ENCODE data around the gene FIBIN. TPM values are rescaled to one million over a fixed set of nuclear protein-coding genes. Genes with fewer than 3 reads are reported as not detected.

Gene FIBIN
- not detected for total RNA-seq

- ChIA-PET POLR2A (no interaction called here), CTCF (no interaction called here)
- H3K27me3 Mint-ChIP-seq = no peaks in the 10 kb centered on the region
- H3K36me3 Mint-ChIP-seq (ENCODE audit: low read depth) = no peaks in the 10 kb centered on the region
- H3K9me3 Mint-ChIP-seq = no peaks in the 10 kb centered on the region
- no peaks in the 10 kb centered on the region for H3K4me1 Mint-ChIP-seq
- no peak within 1 kb of the TSS for H3K27ac Mint-ChIP-seq
- no peak within 1 kb of the TSS for H3K4me3 Mint-ChIP-seq
- DNase-seq = no peak
These were observed at the start of gene FIBIN for GRCh38 chr11:26993965-26994457. Gene FIBIN (plus strand): TSS chr11:26994112. CDS start chr11:26994527, 415 bp downstream.

GRCh38 chr11:26944866-26945664 is 48.8 kb upstream of the FIBIN start:
- POLR2A ChIA-PET = no interaction called here
- H3K4me1 Mint-ChIP-seq = no peaks in the 10 kb centered on the region
- H3K4me3 Mint-ChIP-seq = no peak overlapping the region
- CTCF ChIA-PET = interaction anchor here (0.5 kb wide), 1 partner anchor 497 kb away, joined by 3 read pairs; no protein-coding TSS in a partner anchor
- no peaks in the 10 kb centered on the region for H3K27me3 Mint-ChIP-seq
- no peak overlapping the region for H3K27ac Mint-ChIP-seq
- no peak for DNase-seq
- no peaks in the 10 kb centered on the region for H3K36me3 Mint-ChIP-seq (ENCODE audit: low read depth)
- peaks cover 12% of the 10 kb centered on the region for H3K9me3 Mint-ChIP-seq

GRCh38 chr11:26946257-26946716 is 47.6 kb upstream of the FIBIN start:
- no peaks in the 10 kb centered on the region for H3K27me3 Mint-ChIP-seq
- peaks cover 10% of the 10 kb centered on the region for H3K9me3 Mint-ChIP-seq
- H3K36me3 Mint-ChIP-seq (ENCODE audit: low read depth) = no peaks in the 10 kb centered on the region
- DNase-seq = no peak
- no peak overlapping the region for H3K4me3 Mint-ChIP-seq
- H3K27ac Mint-ChIP-seq = no peak overlapping the region
- no peaks in the 10 kb centered on the region for H3K4me1 Mint-ChIP-seq
- CTCF ChIA-PET = no interaction called here
- POLR2A ChIA-PET = no interaction called here

- no peak overlapping the region for H3K4me3 Mint-ChIP-seq
- no peak overlapping the region for H3K27ac Mint-ChIP-seq
- CTCF ChIA-PET = no interaction called here
- H3K4me1 Mint-ChIP-seq = no peaks in the 10 kb centered on the region
- H3K36me3 Mint-ChIP-seq (ENCODE audit: low read depth) = no peaks in the 10 kb centered on the region
- DNase-seq = no peak
- no peaks in the 10 kb centered on the region for H3K27me3 Mint-ChIP-seq
- POLR2A ChIA-PET = no interaction called here
- peaks cover 4% of the 10 kb centered on the region for H3K9me3 Mint-ChIP-seq
These were observed 46.5 kb upstream of the FIBIN start for GRCh38 chr11:26947379-26947844.

- Mint-ChIP-seq H3K9me3 (peaks cover 7% of the 10 kb centered on the region), H3K4me1 (no peaks in the 10 kb centered on the region), H3K4me3 (no peak overlapping the region), H3K36me3 (ENCODE audit: low read depth) (no peaks in the 10 kb centered on the region), H3K27ac (no peak overlapping the region), H3K27me3 (no peaks in the 10 kb centered on the region)
- ChIA-PET POLR2A (no interaction called here), CTCF (no interaction called here)
- DNase-seq = no peak
These were observed 45.8 kb upstream of the FIBIN start for GRCh38 chr11:26947904-26948639.

- no peak overlapping the region for H3K27ac Mint-ChIP-seq
- H3K36me3 Mint-ChIP-seq (ENCODE audit: low read depth) = no peaks in the 10 kb centered on the region
- H3K27me3 Mint-ChIP-seq = no peaks in the 10 kb centered on the region
- no peak overlapping the region for H3K4me3 Mint-ChIP-seq
- no peak for DNase-seq
- no peaks in the 10 kb centered on the region for H3K4me1 Mint-ChIP-seq
- CTCF ChIA-PET = no interaction called here
- peaks cover 7% of the 10 kb centered on the region for H3K9me3 Mint-ChIP-seq
- POLR2A ChIA-PET = no interaction called here
These were observed 45.0 kb upstream of the FIBIN start for GRCh38 chr11:26948881-26949280.

- H3K27me3 Mint-ChIP-seq = no peaks in the 10 kb centered on the region
- no peak overlapping the region for H3K4me3 Mint-ChIP-seq
- no peak overlapping the region for H3K27ac Mint-ChIP-seq
- ChIA-PET CTCF (no interaction called here), POLR2A (no interaction called here)
- H3K4me1 Mint-ChIP-seq = no peaks in the 10 kb centered on the region
- H3K9me3 Mint-ChIP-seq = peaks cover 10% of the 10 kb centered on the region
- no peak for DNase-seq
- H3K36me3 Mint-ChIP-seq (ENCODE audit: low read depth) = no peaks in the 10 kb centered on the region
These were observed 44.1 kb upstream of the FIBIN start for GRCh38 chr11:26949846-26950245.

GRCh38 chr11:26950260-26950719 is 43.6 kb upstream of the FIBIN start:
- Mint-ChIP-seq H3K27ac (no peak overlapping the region), H3K4me3 (no peak overlapping the region), H3K36me3 (ENCODE audit: low read depth) (no peaks in the 10 kb centered on the region), H3K27me3 (no peaks in the 10 kb centered on the region), H3K4me1 (no peaks in the 10 kb centered on the region), H3K9me3 (peaks cover 10% of the 10 kb centered on the region)
- no peak for DNase-seq
- POLR2A ChIA-PET = no interaction called here
- CTCF ChIA-PET = no interaction called here

GRCh38 chr11:26951809-26952515 is 42.0 kb upstream of the FIBIN start:
- POLR2A ChIA-PET = no interaction called here
- no peaks in the 10 kb centered on the region for H3K4me1 Mint-ChIP-seq
- no peaks in the 10 kb centered on the region for H3K27me3 Mint-ChIP-seq
- DNase-seq = no peak
- H3K36me3 Mint-ChIP-seq (ENCODE audit: low read depth) = no peaks in the 10 kb centered on the region
- CTCF ChIA-PET = no interaction called here
- no peak overlapping the region for H3K27ac Mint-ChIP-seq
- peaks cover 10% of the 10 kb centered on the region for H3K9me3 Mint-ChIP-seq
- H3K4me3 Mint-ChIP-seq = no peak overlapping the region

GRCh38 chr11:26953770-26954392 is 40.0 kb upstream of the FIBIN start:
- no peaks in the 10 kb centered on the region for H3K36me3 Mint-ChIP-seq (ENCODE audit: low read depth)
- no peak overlapping the region for H3K27ac Mint-ChIP-seq
- no peak for DNase-seq
- ChIA-PET POLR2A (no interaction called here), CTCF (no interaction called here)
- no peaks in the 10 kb centered on the region for H3K27me3 Mint-ChIP-seq
- H3K4me3 Mint-ChIP-seq = no peak overlapping the region
- H3K9me3 Mint-ChIP-seq = peaks cover 13% of the 10 kb centered on the region
- no peaks in the 10 kb centered on the region for H3K4me1 Mint-ChIP-seq

- H3K4me3 Mint-ChIP-seq = no peak overlapping the region
- no peak for DNase-seq
- H3K27me3 Mint-ChIP-seq = no peaks in the 10 kb centered on the region
- H3K4me1 Mint-ChIP-seq = no peaks in the 10 kb centered on the region
- ChIA-PET CTCF (no interaction called here), POLR2A (no interaction called here)
- peaks cover 11% of the 10 kb centered on the region for H3K9me3 Mint-ChIP-seq
- no peak overlapping the region for H3K27ac Mint-ChIP-seq
- H3K36me3 Mint-ChIP-seq (ENCODE audit: low read depth) = no peaks in the 10 kb centered on the region
These were observed 35.8 kb upstream of the FIBIN start for GRCh38 chr11:26958005-26958701.

GRCh38 chr11:26958702-26959049 is 35.2 kb upstream of the FIBIN start:
- H3K9me3 Mint-ChIP-seq = peaks cover 11% of the 10 kb centered on the region
- no peaks in the 10 kb centered on the region for H3K4me1 Mint-ChIP-seq
- H3K27ac Mint-ChIP-seq = no peak overlapping the region
- CTCF ChIA-PET = no interaction called here
- no peak overlapping the region for H3K4me3 Mint-ChIP-seq
- H3K36me3 Mint-ChIP-seq (ENCODE audit: low read depth) = no peaks in the 10 kb centered on the region
- no peak for DNase-seq
- H3K27me3 Mint-ChIP-seq = no peaks in the 10 kb centered on the region
- POLR2A ChIA-PET = no interaction called here
